Fibroblast of mammary gland (primary cell): ENCODE results near the gene ETV3.

Source experiments
- DNase-seq: peaks from one replicate; pipeline ENCODE4 v3.0.0-alpha.2; 2010; ENCODE audit warnings: low read depth
- H3K4me3 ChIP-seq: 2 replicates; pipeline ENCODE4 v1.5.1; 2011; ENCODE audit warnings: low read depth, mild to moderate bottlenecking, low read length, moderate library complexity; ENCODE audit not compliant: control insufficient read depth
- CTCF ChIP-seq: conservative IDR thresholded peaks from 2 replicates; pipeline ENCODE4 v1.5.1; 2011; ENCODE audit warnings: low read depth, low read length, inconsistent platforms; ENCODE audit not compliant: control insufficient read depth, insufficient read depth

ETV3 gene

GRCh38 chr1:157124855-157125254 lies 13.3 kb downstream of the ETV3 start:
- H3K4me3 ChIP-seq = no peak overlapping the region
- no peak for DNase-seq
- no peak for TF ChIP-seq CTCF

DNA sequence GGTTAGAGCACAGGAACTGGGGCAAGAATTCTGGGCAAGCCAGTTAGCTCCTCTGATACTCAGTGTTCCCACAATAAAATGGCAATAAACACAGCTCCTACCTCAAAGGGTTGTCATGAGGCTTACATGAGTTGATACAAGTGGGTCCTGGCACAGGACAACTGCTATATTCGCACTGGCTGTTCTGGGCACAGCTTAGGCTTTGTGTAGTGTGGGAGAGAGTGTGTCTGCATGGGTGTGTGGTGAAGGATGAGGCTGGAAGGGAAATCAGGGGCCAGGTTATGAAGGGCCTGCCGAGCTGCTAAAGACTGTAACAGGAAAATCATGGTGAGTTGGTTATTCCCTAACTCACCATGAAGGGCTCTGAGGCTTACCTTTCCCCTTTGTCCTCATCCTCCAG lies 18.7 kb downstream of the ETV3 start:
- TF ChIP-seq CTCF = no peak
- DNase-seq = no peak
- H3K4me3 ChIP-seq = no peak overlapping the region

- no peak overlapping the region for H3K4me3 ChIP-seq
- DNase-seq = no peak
- TF ChIP-seq CTCF = no peak
Measured at GRCh38 chr1:157119008-157119407, 19.2 kb downstream of the ETV3 start.

GRCh38 chr1:157117527-157118057 lies 20.6 kb downstream of the ETV3 start:
- no peak overlapping the region for H3K4me3 ChIP-seq
- TF ChIP-seq CTCF = no peak
- no peak for DNase-seq

- no peak for DNase-seq
- TF ChIP-seq CTCF = no peak
- H3K4me3 ChIP-seq = no peak overlapping the region
Measured at GRCh38 chr1:157116737-157117103, 21.5 kb downstream of the ETV3 start.

GRCh38 chr1:157115851-157116736 lies 22.1 kb downstream of the ETV3 start:
- no peak for TF ChIP-seq CTCF
- H3K4me3 ChIP-seq = no peak overlapping the region
- no peak for DNase-seq
